HEK293 (cell line): Measurements from ENCODE around the gene HTT.

ENCODE experiments used
- CTCF ChIP-seq: fragments of 450-650 bp; formaldehyde crosslinking; IDR thresholded peaks from 2 replicates; pipeline ENCODE4 v1.5.1; 2016; ENCODE audit warnings: missing biosample characterization, missing genetic modification characterization
- HIC1 ChIP-seq: fragments of 450-650 bp; formaldehyde crosslinking; IDR thresholded peaks from 2 replicates; pipeline ENCODE4 v1.5.1; 2016; ENCODE audit warnings: missing biosample characterization, missing genetic modification characterization
- SALL2 ChIP-seq: fragments of 450-650 bp; formaldehyde crosslinking; IDR thresholded peaks from 2 replicates; pipeline ENCODE4 v1.5.0; 2017; ENCODE audit warnings: missing biosample characterization, mild to moderate bottlenecking, missing genetic modification characterization, borderline replicate concordance
- TCF7L2 ChIP-seq: IDR thresholded peaks from 2 replicates; pipeline ENCODE4 v1.6.1; 2011; ENCODE audit warnings: low read depth, mild to moderate bottlenecking, inconsistent platforms, low read length, moderate library complexity, borderline replicate concordance
- ZBTB8A ChIP-seq: fragments of 450-650 bp; formaldehyde crosslinking; IDR thresholded peaks from 2 replicates; pipeline ENCODE4 v1.5.1; 2016; ENCODE audit warnings: missing biosample characterization, missing genetic modification characterization
- ZNF24 ChIP-seq: fragments of 450-650 bp; formaldehyde crosslinking; IDR thresholded peaks from 2 replicates; pipeline ENCODE4 v1.5.1; 2016; ENCODE audit warnings: missing biosample characterization, missing genetic modification characterization
- ZNF629 ChIP-seq: fragments of 450-650 bp; formaldehyde crosslinking; IDR thresholded peaks from 2 replicates; pipeline ENCODE4 v1.5.1; 2017; ENCODE audit warnings: missing biosample characterization, missing genetic modification characterization
- TF ChIP-seq, protein P1 (sequence below): fragments of 450-650 bp; formaldehyde crosslinking; IDR thresholded peaks from 2 replicates; pipeline ENCODE4 v1.5.1; 2016; ENCODE audit warnings: missing biosample characterization, missing genetic modification characterization, low read depth

- TF ChIP-seq SALL2 (tag by site-specific recombination) = no peak
- no peak for TF ChIP-seq CTCF (tag by site-specific recombination)
- TF ChIP-seq TCF7L2 = no peak
- TF ChIP-seq ZNF24 (tag by site-specific recombination) = no peak
- no peak for TF ChIP-seq ZBTB8A
- TF ChIP-seq, protein P1, sequence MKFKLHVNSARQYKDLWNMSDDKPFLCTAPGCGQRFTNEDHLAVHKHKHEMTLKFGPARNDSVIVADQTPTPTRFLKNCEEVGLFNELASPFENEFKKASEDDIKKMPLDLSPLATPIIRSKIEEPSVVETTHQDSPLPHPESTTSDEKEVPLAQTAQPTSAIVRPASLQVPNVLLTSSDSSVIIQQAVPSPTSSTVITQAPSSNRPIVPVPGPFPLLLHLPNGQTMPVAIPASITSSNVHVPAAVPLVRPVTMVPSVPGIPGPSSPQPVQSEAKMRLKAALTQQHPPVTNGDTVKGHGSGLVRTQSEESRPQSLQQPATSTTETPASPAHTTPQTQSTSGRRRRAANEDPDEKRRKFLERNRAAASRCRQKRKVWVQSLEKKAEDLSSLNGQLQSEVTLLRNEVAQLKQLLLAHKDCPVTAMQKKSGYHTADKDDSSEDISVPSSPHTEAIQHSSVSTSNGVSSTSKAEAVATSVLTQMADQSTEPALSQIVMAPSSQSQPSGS (tag by site-specific recombination) = no peak
- no peak for TF ChIP-seq HIC1 (tag by site-specific recombination)
- TF ChIP-seq ZNF629 (tag by site-specific recombination) = no peak
Observed at GRCh38 chr4:3221996-3222395, 147.5 kb downstream of the HTT start.
